Osteoblast (primary cell): Measurements from ENCODE around the gene DLGAP1. TPM values are rescaled to one million over a fixed set of nuclear protein-coding genes. Genes with fewer than 3 reads are reported as not detected.

ENCODE experiments used
- DNase-seq: peaks from one replicate; pipeline ENCODE4 v3.0.0; 2011; ENCODE audit warnings: low spot score, mixed read lengths; ENCODE audit not compliant: insufficient read length; ENCODE audit errors: missing footprints
- H2AFZ ChIP-seq: 2 replicates; pipeline ENCODE4 v1.6.0; 2011; ENCODE audit warnings: mild to moderate bottlenecking, low read length
- H3K27ac ChIP-seq: 2 replicates; pipeline ENCODE4 v1.5.1; 2011; ENCODE audit warnings: mild to moderate bottlenecking, low read depth, low read length, moderate library complexity
- H3K27me3 ChIP-seq: 2 replicates; pipeline ENCODE4 v1.6.0; 2012; ENCODE audit warnings: mild to moderate bottlenecking, control low read depth, inconsistent platforms, low read length, moderate library complexity; ENCODE audit not compliant: insufficient read depth
- H3K36me3 ChIP-seq: 2 replicates; pipeline ENCODE4 v1.5.1; 2011; ENCODE audit warnings: mild to moderate bottlenecking, low read length, control low read depth, moderate library complexity; ENCODE audit not compliant: insufficient read depth
- H3K4me1 ChIP-seq: 2 replicates; pipeline ENCODE4 v1.5.1; 2011; ENCODE audit warnings: mild to moderate bottlenecking, low read length, control low read depth, moderate library complexity; ENCODE audit not compliant: insufficient read depth
- H3K4me2 ChIP-seq: 2 replicates; pipeline ENCODE4 v1.6.0; 2011; ENCODE audit warnings: mild to moderate bottlenecking, low read length; ENCODE audit not compliant: insufficient read depth
- H3K4me3 ChIP-seq: fragments of 200-600 bp; sonication (generic); 3 replicates; pipeline ENCODE4 v1.5.1; 2012; ENCODE audit warnings: mild to moderate bottlenecking, low read length, inconsistent platforms; ENCODE audit not compliant: insufficient read depth
- H3K79me2 ChIP-seq: 2 replicates; pipeline ENCODE4 v1.6.0; 2012; ENCODE audit warnings: mild to moderate bottlenecking, low read length, control low read depth, inconsistent platforms; ENCODE audit not compliant: insufficient read depth
- H3K9me3 ChIP-seq: 2 replicates; pipeline ENCODE4 v1.5.1; 2011; ENCODE audit warnings: low read depth, low read length, control low read depth
- H4K20me1 ChIP-seq: 2 replicates; pipeline ENCODE4 v1.6.0; 2012; ENCODE audit warnings: mild to moderate bottlenecking, low read length, control low read depth; ENCODE audit not compliant: insufficient read depth
- CTCF ChIP-seq: IDR thresholded peaks from 2 replicates; pipeline ENCODE4 v1.5.1; 2011; ENCODE audit warnings: mild to moderate bottlenecking, low read depth, low read length, moderate library complexity; ENCODE audit errors: extremely low read depth
- total RNA-seq: library from RNA; depleted of rRNA; stranded (reverse); fragments of >200 nt; gene quantifications from 2 replicates; pipeline ENCODE4 v1.2.3, GENCODE V29; 2012

DLGAP1 gene
- total RNA-seq, 1 donor, result not detected

GRCh38 chr18:3713166-3713565, 741.9 kb downstream of the DLGAP1 start:
- no peak overlapping the region for H3K4me3 ChIP-seq
- H4K20me1 ChIP-seq, result no peaks in the 10 kb centered on the region
- no peaks in the 10 kb centered on the region for H3K9me3 ChIP-seq
- no peak overlapping the region for H3K4me2 ChIP-seq
- H3K79me2 ChIP-seq, result no peaks in the 10 kb centered on the region
- no peak overlapping the region for H3K27ac ChIP-seq
- no peak for TF ChIP-seq CTCF
- no peak for DNase-seq
- H3K27me3 ChIP-seq, result peaks cover 17% of the 10 kb centered on the region
- H3K36me3 ChIP-seq, result no peaks in the 10 kb centered on the region
- no peaks in the 10 kb centered on the region for H3K4me1 ChIP-seq
- no peak overlapping the region for H2AFZ ChIP-seq

GRCh38 chr18:3712491-3712890, 742.6 kb downstream of the DLGAP1 start:
- Histone ChIP-seq H3K79me2 (no peaks in the 10 kb centered on the region), H2AFZ (no peak overlapping the region), H3K4me1 (no peaks in the 10 kb centered on the region), H3K36me3 (no peaks in the 10 kb centered on the region), H3K4me3 (no peak overlapping the region), H4K20me1 (no peaks in the 10 kb centered on the region), H3K4me2 (no peak overlapping the region), H3K9me3 (no peaks in the 10 kb centered on the region), H3K27ac (no peak overlapping the region), H3K27me3 (peaks cover 23% of the 10 kb centered on the region)
- TF ChIP-seq CTCF, result no peak
- DNase-seq, result no peak

- Histone ChIP-seq H3K27ac (no peak overlapping the region), H3K4me2 (no peak overlapping the region), H2AFZ (no peak overlapping the region), H3K4me3 (no peak overlapping the region), H3K27me3 (peaks cover 23% of the 10 kb centered on the region), H4K20me1 (no peaks in the 10 kb centered on the region), H3K79me2 (no peaks in the 10 kb centered on the region), H3K9me3 (no peaks in the 10 kb centered on the region), H3K4me1 (no peaks in the 10 kb centered on the region), H3K36me3 (no peaks in the 10 kb centered on the region)
- no peak for TF ChIP-seq CTCF
- peak; percentile 45 for DNase-seq
These were observed 744.3 kb downstream of the DLGAP1 start for GRCh38 chr18:3710712-3711301.

DNA sequence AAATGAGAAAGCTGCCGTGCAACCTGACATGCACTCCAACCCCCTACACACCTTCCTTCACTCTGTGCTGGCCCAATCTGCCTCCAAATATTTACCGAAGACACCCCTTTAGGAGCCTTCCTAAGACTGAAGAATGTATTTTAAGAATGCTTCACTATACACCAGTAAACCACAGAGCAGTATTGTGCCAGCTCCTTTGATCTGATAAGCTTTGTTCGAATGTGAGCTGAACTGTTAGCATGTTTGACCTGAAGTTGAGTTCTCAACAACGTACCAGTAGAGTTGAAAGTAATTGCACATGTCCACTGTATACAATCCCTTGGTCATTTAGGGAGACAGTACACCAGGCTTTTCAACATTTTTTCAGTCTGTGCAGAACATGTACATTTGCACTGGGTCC, 745.9 kb downstream of the DLGAP1 start:
- H3K27ac ChIP-seq, result no peak overlapping the region
- no peak overlapping the region for H2AFZ ChIP-seq
- TF ChIP-seq CTCF, result no peak
- no peaks in the 10 kb centered on the region for H3K79me2 ChIP-seq
- H3K36me3 ChIP-seq, result no peaks in the 10 kb centered on the region
- H3K4me2 ChIP-seq, result no peak overlapping the region
- peaks cover 21% of the 10 kb centered on the region for H3K27me3 ChIP-seq
- H3K9me3 ChIP-seq, result no peaks in the 10 kb centered on the region
- H3K4me1 ChIP-seq, result no peaks in the 10 kb centered on the region
- no peak for DNase-seq
- H4K20me1 ChIP-seq, result no peaks in the 10 kb centered on the region
- H3K4me3 ChIP-seq, result no peak overlapping the region
